ENCODE measurements around the gene ISM2.

ISM2 gene

GRCh38 chr14:77507762-77508161, 9.1 kb upstream of the ISM2 start:
- DNase-seq (ENCODE audit: low read depth) = no peak

- no peak for DNase-seq (ENCODE audit: low read depth)
Measured at GRCh38 chr14:77505031-77505430, 6.4 kb upstream of the ISM2 start.

- no peak for DNase-seq (ENCODE audit: low read depth)
Measured at GRCh38 chr14:77503138-77503537, 4.5 kb upstream of the ISM2 start.

- no peak for DNase-seq (ENCODE audit: low read depth)
Measured at GRCh38 chr14:77502109-77502782, 3.6 kb upstream of the ISM2 start.

- no peak for DNase-seq (ENCODE audit: low read depth)
Measured at GRCh38 chr14:77498984-77499527, 440 bp upstream of the ISM2 start.

- no peak for DNase-seq (ENCODE audit: low read depth)
Measured at GRCh38 chr14:77495334-77495733, 3.3 kb downstream of the ISM2 start.

- DNase-seq (ENCODE audit: low read depth) = no peak
Measured at GRCh38 chr14:77491056-77491455, 7.6 kb downstream of the ISM2 start.

GRCh38 chr14:77490347-77490986, 8.1 kb downstream of the ISM2 start:
- no peak for DNase-seq (ENCODE audit: low read depth)

- no peak for DNase-seq (ENCODE audit: low read depth)
Measured at GRCh38 chr14:77489041-77489440, 9.6 kb downstream of the ISM2 start.

- no peak for DNase-seq (ENCODE audit: low read depth)
Measured at GRCh38 chr14:77488558-77488957, 10.1 kb downstream of the ISM2 start.

- DNase-seq (ENCODE audit: low read depth) = no peak
Measured at GRCh38 chr14:77485901-77486678, 12.5 kb downstream of the ISM2 start.

- DNase-seq (ENCODE audit: low read depth) = no peak
Measured at GRCh38 chr14:77485256-77485655, 13.4 kb downstream of the ISM2 start.

GRCh38 chr14:77482422-77482821, 16.2 kb downstream of the ISM2 start:
- no peak for DNase-seq (ENCODE audit: low read depth)

- DNase-seq (ENCODE audit: low read depth) = no peak
Measured at GRCh38 chr14:77478796-77479195, 19.8 kb downstream of the ISM2 start.

- DNase-seq (ENCODE audit: low read depth) = no peak
Measured at GRCh38 chr14:77478029-77478428, 20.6 kb downstream of the ISM2 start.

GRCh38 chr14:77475432-77476115, 23.0 kb downstream of the ISM2 start:
- no peak for DNase-seq (ENCODE audit: low read depth)

GRCh38 chr14:77474479-77475177, 24.0 kb downstream of the ISM2 start:
- no peak for DNase-seq (ENCODE audit: low read depth)

- no peak for DNase-seq (ENCODE audit: low read depth)
Measured at GRCh38 chr14:77473921-77474320, 24.7 kb downstream of the ISM2 start.

GRCh38 chr14:77470224-77470870, 28.3 kb downstream of the ISM2 start:
- no peak for DNase-seq (ENCODE audit: low read depth)

- DNase-seq (ENCODE audit: low read depth) = no peak
Measured at GRCh38 chr14:77469539-77469938, 29.1 kb downstream of the ISM2 start.

- DNase-seq (ENCODE audit: low read depth) = no peak
Measured at GRCh38 chr14:77469067-77469505, 29.5 kb downstream of the ISM2 start.
